ENCODE results near the gene IGLON5. TPM values are rescaled to one million over a fixed set of nuclear protein-coding genes. Genes with fewer than 3 reads are reported as not detected.

Gene IGLON5
- total RNA-seq, 1 experiment from 2014 or later, result 41.2 TPM

GRCh38 chr19:51368366-51369282, 57.2 kb downstream of the IGLON5 start, which contains the start of gene CLDND2 (continued):
- TF ChIP-seq AR (CRISPR knock-in tag; IDR thresholded peaks at IDR 0.05), result no peak
- no peak for TF ChIP-seq ZNF263 (CRISPR knock-in tag; IDR thresholded peaks at IDR 0.05; ENCODE audit: low read depth)
- TF ChIP-seq OVOL2 (CRISPR knock-in tag; IDR thresholded peaks at IDR 0.05; ENCODE audit: borderline replicate concordance), result no peak
- TF ChIP-seq GABPB1 (CRISPR knock-in tag; IDR thresholded peaks at IDR 0.05), result no peak
- no peak for TF ChIP-seq NFYB (CRISPR knock-in tag; conservative IDR thresholded peaks at IDR 0.05; ENCODE audit: low read depth)
- no peak for TF ChIP-seq CREB1 (CRISPR knock-in tag; IDR thresholded peaks at IDR 0.05)
- TF ChIP-seq ELF4 (CRISPR knock-in tag; IDR thresholded peaks at IDR 0.05; ENCODE audit: low read depth), result no peak
- TF ChIP-seq CTCF (IDR thresholded peaks at IDR 0.05), result no peak
- TF ChIP-seq ZNF532 (CRISPR knock-in tag; IDR thresholded peaks at IDR 0.05; ENCODE audit: borderline replicate concordance), result no peak
- no peak for TF ChIP-seq PRRX2 (CRISPR knock-in tag; IDR thresholded peaks at IDR 0.05)
- TF ChIP-seq STAT6 (CRISPR knock-in tag; conservative IDR thresholded peaks at IDR 0.05; ENCODE audit: low read depth), result no peak
- no peak for TF ChIP-seq PRDM15 (CRISPR knock-in tag; IDR thresholded peaks at IDR 0.05)
- no peak for TF ChIP-seq FOXP1 (CRISPR knock-in tag; IDR thresholded peaks at IDR 0.05; ENCODE audit: borderline replicate concordance)

Data from WTC11 (cell line).